Progenitor cell of endocrine pancreas (in vitro differentiated cells): ENCODE results near the gene TRIM72. TPM values are rescaled to one million over a fixed set of nuclear protein-coding genes. Genes with fewer than 3 reads are reported as not detected.
A peak's percentile ranks its signal among the peaks of the same experiment; 100 is the strongest.
"Not testable (repeated sequence)": the region's sequence is repeated elsewhere in the genome, so short reads cannot be mapped to it uniquely, and the experiment has no call there.

Source experiments
- DNase-seq: peaks from one replicate; pipeline ENCODE4 v3.0.0; 2021; ENCODE audit warnings: low spot score; ENCODE audit not compliant: unreplicated experiment
- H3K27ac Mint-ChIP-seq: 2 replicates; pipeline ENCODE4 v1.8.0; 2021; ENCODE audit warnings: mild to moderate bottlenecking, moderate library complexity, mixed read lengths
- H3K27me3 Mint-ChIP-seq: 2 replicates; pipeline ENCODE4 v1.8.0; 2021; ENCODE audit warnings: mixed read lengths
- H3K36me3 Mint-ChIP-seq: 2 replicates; pipeline ENCODE4 v1.8.0; 2022; ENCODE audit warnings: mixed read lengths; ENCODE audit not compliant: insufficient read depth
- H3K4me1 Mint-ChIP-seq: 2 replicates; pipeline ENCODE4 v1.8.0; 2021; ENCODE audit warnings: low read depth, mixed read lengths
- H3K4me3 Mint-ChIP-seq: 2 replicates; pipeline ENCODE4 v1.8.0; 2021; ENCODE audit warnings: low read depth, mild to moderate bottlenecking, moderate library complexity, mixed read lengths
- H3K9me3 Mint-ChIP-seq: 2 replicates; pipeline ENCODE4 v1.8.0; 2021; ENCODE audit warnings: low read depth, mixed read lengths
- CTCF ChIP-seq: fragments of 200-600 bp; sonication (generic); IDR thresholded peaks from one replicate; pipeline ENCODE4 v1.5.0; 2021; ENCODE audit warnings: antibody characterized with exemption, mild to moderate bottlenecking; ENCODE audit not compliant: unreplicated experiment
- total RNA-seq: library from RNA; stranded (reverse); gene quantifications from 2 replicates; pipeline ENCODE4 v1.2.1, GENCODE V29; 2021

The TRIM72 gene
- total RNA-seq, 1 donor from 2014 or later, result 0.14 TPM

DNA sequence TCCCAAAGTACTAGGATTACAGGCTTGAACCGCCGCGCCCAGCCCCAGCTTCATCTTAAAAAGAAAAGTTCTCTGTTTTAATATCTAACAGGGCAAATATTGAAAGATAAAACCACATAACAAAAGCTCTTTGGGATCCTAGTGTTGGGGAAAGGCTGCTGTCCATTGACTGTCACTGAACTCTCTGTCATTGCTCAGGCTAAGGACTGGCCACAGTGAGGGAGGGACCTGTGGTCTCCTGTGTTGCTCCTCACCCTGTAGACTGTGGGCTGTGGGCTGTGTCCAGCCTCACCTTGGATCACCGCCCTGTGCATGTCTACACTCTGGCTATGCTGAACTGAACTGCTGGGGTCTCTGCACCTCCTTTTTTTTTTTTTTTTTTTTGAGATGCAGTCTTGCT, 14.3 kb downstream of the TRIM72 start:
- Mint-ChIP-seq H3K4me3 (no peak overlapping the region), H3K27me3 (no peaks in the 10 kb centered on the region), H3K36me3 (peaks cover 3% of the 10 kb centered on the region), H3K27ac (no peak overlapping the region), H3K4me1 (peaks cover 6% of the 10 kb centered on the region), H3K9me3 (peaks cover 3% of the 10 kb centered on the region)
- no peak for DNase-seq
- no peak for TF ChIP-seq CTCF

- no peak for TF ChIP-seq CTCF
- peaks cover 3% of the 10 kb centered on the region for H3K36me3 Mint-ChIP-seq
- peak overlapping the region; percentile 10 for H3K27ac Mint-ChIP-seq
- no peaks in the 10 kb centered on the region for H3K27me3 Mint-ChIP-seq
- DNase-seq, result no peak
- no peak overlapping the region for H3K4me3 Mint-ChIP-seq
- H3K9me3 Mint-ChIP-seq, result peaks cover 7% of the 10 kb centered on the region
- H3K4me1 Mint-ChIP-seq, result peaks cover 6% of the 10 kb centered on the region
Measured at GRCh38 chr16:31229501-31229900, 15.6 kb downstream of the TRIM72 start.

DNA sequence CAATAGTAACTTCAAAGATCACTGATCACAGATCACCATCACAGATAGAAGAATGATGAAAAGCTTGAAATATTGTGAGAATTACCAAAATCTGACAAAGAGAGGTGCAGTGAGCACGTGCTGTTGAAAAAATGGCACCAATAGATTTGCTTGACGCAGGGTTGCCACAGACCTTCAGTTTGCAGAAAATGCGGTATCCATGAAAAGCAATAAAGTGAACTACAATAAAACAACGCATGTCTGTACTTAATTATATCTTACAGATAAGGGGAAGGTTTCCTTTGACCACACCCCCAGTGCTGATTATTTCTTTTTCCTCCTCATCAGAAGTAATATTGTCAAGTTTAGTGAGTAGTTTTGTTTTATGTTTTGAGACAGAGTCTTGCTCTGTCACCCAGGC, 24.1 kb downstream of the TRIM72 start:
- Mint-ChIP-seq H3K4me1 (no peaks in the 10 kb centered on the region), H3K9me3 (peaks cover 7% of the 10 kb centered on the region), H3K4me3 (no peak overlapping the region), H3K27me3 (no peaks in the 10 kb centered on the region), H3K36me3 (no peaks in the 10 kb centered on the region), H3K27ac (no peak overlapping the region)
- no peak for DNase-seq
- no peak for TF ChIP-seq CTCF

- no peak overlapping the region for H3K4me3 Mint-ChIP-seq
- DNase-seq, result no peak
- H3K27ac Mint-ChIP-seq, result no peak overlapping the region
- no peaks in the 10 kb centered on the region for H3K36me3 Mint-ChIP-seq
- peaks cover 7% of the 10 kb centered on the region for H3K27me3 Mint-ChIP-seq
- H3K9me3 Mint-ChIP-seq, result peaks cover 3% of the 10 kb centered on the region
- no peaks in the 10 kb centered on the region for H3K4me1 Mint-ChIP-seq
- TF ChIP-seq CTCF, result no peak
Measured at GRCh38 chr16:31242206-31242605, 28.3 kb downstream of the TRIM72 start.

GRCh38 chr16:31243734-31244670, 30.1 kb downstream of the TRIM72 start:
- TF ChIP-seq CTCF, result no peak
- DNase-seq, result no peak
- Mint-ChIP-seq H3K4me1 (no peaks in the 10 kb centered on the region), H3K9me3 (peaks cover 3% of the 10 kb centered on the region), H3K36me3 (no peaks in the 10 kb centered on the region), H3K4me3 (no peak overlapping the region), H3K27me3 (peaks cover 7% of the 10 kb centered on the region), H3K27ac (no peak overlapping the region)

GRCh38 chr16:31245598-31245997, 31.7 kb downstream of the TRIM72 start:
- H3K4me3 Mint-ChIP-seq, H3K4me1 Mint-ChIP-seq, H3K9me3 Mint-ChIP-seq, H3K36me3 Mint-ChIP-seq, H3K27ac Mint-ChIP-seq, H3K27me3 Mint-ChIP-seq, DNase-seq: not testable (repeated sequence)
